Jurkat, Clone E6-1 (cell line): Measurements from ENCODE around the gene LPIN1.
A peak's percentile ranks its signal among the peaks of the same experiment; 100 is the strongest.
"Not testable (repeated sequence)": the region's sequence is repeated elsewhere in the genome, so short reads cannot be mapped to it uniquely, and the experiment has no call there.

ENCODE experiments used
- DNase-seq: peaks from one replicate; pipeline ENCODE4 v3.0.0-alpha.2; 2011; ENCODE audit warnings: low read depth, low spot score
- H3K4me3 ChIP-seq: 2 replicates; pipeline ENCODE4 v1.5.1; 2011; ENCODE audit warnings: mild to moderate bottlenecking, low read length, control low read depth, moderate library complexity

LPIN1 gene

DNA sequence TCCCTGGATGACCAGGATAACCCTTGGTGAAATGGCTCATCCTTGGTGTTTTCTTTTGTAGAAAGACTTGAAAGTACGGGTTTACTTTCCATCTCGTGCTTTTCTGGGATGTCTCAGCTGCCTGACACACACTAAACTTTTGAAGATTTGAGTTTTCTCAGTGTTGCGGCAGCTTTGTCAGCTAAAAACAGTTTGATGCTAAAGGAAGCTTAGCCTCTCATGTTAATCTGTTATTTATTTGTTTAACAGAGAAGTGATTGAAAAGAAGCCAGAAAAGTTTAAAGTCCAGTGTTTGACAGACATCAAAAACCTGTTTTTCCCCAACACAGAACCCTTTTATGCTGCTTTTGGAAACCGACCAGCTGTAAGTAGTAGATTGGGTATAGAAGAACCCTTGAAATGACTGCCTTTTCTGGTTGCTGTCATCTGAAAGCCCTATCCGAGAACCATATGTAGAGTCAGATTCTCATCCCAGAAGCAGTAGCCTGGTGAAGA, 72.8 kb downstream of the LPIN1 start:
- DNase-seq: no peak
- no peak overlapping the region for H3K4me3 ChIP-seq

DNA sequence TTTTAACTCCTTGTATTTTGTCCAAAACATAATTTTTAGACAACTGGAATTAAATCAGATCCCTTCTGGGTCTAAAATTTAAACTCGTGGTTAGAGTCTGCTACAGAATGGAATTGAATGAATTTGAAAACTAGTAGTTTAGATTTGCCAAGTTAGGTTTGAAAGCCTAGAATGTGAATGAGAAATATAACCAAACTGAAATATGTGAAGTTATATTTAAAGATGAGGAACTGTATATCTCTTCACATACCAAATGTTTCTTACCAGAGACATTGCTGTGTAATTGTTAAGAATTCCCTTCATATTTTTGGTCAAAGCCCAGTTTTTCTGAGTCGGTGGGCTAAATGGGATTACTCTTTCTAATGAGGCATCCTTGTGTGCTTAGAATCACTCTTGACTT, 74.2 kb downstream of the LPIN1 start:
- H3K4me3 ChIP-seq: no peak overlapping the region
- no peak for DNase-seq

DNA sequence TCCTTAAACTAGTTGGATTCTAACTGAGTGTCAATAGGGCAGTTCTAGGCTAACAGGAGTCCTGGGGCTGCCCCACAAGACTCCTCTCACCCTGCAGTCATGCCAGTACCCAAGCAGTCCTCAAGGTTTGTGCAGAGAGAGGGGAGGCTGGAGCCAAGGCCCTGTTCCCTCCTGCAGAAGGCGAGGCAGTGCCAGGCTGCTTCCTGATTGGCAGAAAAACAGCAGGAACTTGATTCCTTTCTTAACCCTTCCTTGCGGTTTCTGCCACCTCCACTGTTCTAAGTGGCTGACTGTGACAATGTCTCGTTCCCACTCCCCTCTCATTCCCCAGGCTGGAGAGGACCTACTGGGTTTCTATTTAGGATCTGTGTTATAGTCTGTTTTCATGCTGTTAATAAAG, 75.3 kb downstream of the LPIN1 start:
- DNase-seq: no peak
- H3K4me3 ChIP-seq: no peak overlapping the region

DNA sequence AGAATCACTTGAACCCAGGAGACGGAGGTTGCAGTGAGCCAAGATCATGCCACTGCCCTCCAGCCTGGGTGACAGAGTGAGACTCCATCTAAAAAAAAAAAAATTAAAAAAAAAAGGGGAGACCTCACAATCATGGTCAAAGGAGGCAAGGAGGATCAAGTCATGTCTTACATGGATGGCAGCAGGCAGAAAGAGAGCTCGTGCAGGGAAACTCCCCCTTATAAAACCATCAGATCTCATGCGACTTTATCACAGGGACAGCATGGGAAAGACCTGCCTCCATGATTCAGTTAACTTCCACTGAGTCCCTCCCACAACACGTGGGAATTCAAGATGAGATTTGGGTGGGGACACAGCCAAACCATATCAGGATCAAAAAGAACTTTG, 75.9 kb downstream of the LPIN1 start:
- H3K4me3 ChIP-seq, DNase-seq: not testable (repeated sequence)

DNA sequence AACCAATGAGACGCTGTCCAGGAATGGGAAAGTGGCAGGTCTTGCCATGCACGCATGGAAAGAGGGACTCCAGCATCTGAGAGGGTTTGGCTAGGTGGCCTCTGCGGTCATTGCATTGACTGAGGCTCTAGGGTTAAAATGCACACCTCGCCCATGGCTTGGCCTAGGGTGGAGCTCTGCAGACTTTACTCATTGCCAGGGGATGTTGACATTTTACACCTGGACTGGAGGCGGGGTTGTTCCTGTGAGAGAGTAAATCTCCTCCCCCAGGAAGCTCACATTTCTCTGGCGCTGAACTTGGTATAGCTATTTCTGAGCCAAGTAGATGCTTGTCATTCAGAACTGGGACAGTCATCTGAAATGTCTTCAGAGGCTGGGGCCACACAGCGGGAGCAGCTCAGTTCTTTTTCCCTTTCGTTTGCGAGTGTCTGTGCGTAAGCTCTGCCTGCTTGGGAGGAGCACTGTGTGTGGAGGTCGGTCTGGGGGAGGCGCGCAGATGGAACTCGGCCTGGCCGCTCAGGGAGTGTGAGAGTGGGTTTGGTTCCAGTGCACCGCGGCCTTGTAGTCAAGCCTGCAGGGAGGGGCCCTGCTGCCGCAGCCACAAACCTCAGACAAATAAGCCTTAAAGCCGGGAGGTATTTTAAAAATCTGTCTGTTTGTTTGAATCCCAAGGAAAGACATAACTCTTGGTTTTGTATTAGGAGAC, 76.5 kb downstream of the LPIN1 start:
- DNase-seq: no peak
- no peak overlapping the region for H3K4me3 ChIP-seq

DNA sequence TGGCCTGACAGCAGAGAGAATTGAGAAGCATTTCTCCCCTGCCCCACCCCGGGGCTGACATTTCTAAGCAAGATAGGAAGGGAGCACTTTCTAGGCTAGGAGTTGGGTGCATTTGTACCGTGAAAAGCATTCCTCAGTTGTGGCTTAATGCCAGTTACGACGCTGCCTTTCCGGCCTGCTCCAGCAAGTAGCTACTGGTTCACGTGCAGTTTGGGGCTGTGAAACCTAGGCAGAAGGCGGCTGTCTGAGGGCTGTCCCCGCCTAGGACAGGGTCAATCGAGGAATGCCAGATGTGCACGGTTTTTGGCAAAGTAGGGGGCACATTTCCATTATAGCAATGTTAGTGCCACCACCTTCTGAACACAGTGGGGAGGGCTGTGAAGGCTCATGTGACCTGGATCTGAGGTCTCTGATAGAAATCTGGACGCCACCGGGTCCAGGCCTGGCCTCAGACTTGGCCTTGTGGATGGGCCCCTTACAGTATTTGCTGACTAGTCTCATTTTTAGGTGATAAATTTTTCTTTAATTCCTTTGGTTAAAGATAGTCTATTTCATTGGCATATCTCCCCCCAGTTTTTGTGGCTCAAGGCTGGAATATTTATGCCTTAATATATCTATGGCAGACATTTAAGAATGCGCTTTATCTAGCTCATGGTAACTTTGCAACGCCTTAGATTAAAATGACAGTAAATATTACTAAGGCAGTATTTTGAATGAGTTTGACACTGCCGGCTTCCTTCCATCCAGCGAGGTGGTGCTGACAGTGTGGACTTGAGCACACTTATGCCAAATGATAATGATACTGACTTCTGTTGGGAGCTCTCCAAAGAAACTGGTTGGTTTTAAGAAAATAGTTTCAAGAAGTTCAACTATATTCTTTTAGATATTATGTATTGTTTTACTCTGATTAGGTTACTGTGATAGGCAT, 78.7 kb downstream of the LPIN1 start:
- no peak for DNase-seq
- no peak overlapping the region for H3K4me3 ChIP-seq

DNA sequence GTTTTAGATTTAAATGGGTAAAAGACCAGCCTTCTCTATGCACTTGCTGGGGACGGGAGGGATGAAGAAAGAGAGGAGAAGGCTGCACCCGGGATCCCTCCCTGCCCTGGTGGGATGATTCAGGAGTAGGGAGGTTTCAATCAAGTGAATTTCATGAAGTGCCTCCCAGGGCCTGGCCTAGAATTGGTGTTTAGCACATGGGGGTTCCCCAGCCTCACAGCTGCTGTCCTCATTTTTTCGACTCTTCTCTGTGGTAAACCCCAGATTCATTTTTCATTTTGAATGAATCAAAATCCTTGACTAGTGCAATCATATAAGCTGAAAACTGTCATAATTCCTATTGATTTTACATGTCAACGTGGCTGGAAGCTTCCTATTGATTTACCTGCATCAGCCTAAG, 81.1 kb downstream of the LPIN1 start:
- no peak overlapping the region for H3K4me3 ChIP-seq
- no peak for DNase-seq

DNA sequence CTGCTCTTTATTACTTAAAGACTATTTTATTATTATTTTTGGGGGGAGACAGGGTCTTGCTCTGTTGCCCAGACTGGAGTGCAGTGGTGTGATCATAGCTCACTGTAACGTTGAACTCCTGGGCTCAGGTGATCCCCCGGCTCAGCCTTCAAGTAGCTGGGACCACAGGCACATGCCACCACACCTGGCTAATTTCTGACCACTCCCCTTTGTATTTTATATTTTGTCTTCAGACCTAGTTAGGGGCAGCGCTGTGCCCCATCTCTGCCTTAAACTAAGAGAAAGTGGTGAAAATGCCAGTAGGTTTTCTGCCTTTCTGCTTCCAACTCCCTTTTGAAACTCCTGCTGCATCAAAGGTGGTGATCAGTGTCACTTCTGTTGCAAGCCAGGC, 82.5 kb downstream of the LPIN1 start:
- H3K4me3 ChIP-seq: no peak overlapping the region
- DNase-seq: no peak

DNA sequence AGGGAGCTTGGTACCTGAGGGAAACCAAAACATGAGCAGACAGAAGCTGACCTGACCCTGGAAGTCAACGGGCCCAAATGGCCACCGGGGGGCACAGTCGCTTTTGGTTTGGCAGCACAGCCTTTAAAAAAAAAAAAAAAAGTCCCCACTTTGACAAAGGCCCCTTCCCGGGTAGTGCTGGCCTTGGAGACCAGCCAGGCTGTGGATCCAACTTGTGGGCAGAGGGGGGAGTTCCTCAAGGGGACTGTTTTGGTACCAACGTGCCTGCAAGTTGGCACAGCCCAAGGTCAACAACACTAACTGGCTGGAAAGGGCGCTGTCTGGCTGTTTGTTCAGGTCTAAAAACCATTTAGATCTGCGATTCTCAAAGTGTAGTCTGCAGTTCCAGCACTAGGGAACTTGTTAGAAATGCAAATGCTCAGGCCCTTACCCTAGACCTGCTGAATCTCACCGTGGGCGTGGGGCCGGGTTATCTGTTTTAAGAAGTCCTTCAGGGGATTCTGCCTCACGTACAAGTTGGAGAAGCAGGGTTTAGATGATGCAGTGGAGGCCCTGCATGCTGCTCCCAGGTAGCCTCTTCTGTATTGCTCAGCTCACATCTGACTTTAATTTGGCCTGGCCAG, 83.0 kb downstream of the LPIN1 start:
- peak; percentile 53 for DNase-seq
- peak overlapping the region; percentile 34 for H3K4me3 ChIP-seq

DNA sequence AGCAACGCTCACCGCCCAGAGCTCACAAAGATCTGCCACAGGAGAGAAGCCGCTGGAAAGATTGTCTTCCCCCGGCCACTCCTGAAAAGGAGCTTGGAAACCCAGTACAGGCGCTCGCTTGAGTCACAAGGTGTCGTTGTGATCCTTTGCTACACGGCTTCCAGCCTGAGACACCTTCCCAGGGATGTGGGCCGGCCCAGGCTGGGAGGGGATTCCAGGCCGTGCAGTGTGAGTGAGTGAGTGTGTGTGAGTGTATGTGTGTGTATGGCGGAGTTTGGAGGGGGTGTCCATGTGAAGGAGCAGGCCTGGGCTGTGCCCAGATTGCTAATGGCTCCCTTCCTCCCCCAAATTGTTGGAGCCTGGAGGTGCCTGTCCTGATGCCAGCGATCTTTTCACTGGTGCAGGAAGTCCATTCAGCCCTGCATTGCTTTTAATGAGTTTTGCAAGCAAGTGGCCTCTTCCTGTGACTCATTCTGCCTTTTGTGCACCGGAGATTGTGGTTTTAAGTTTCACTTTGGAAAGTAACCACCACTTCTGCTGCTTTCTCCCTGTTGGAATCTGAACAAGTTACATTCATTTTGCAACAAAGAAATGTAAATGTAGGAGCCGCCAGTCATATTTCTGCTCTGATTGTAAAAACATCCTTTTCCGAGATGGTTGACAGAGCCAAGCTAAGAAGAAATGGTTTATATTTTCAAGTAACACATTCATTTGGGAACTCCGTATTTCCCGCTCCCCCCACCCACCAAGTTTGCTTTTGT, 83.7 kb downstream of the LPIN1 start:
- DNase-seq: peak; percentile 90
- H3K4me3 ChIP-seq: peak overlapping the region; percentile 34

DNA sequence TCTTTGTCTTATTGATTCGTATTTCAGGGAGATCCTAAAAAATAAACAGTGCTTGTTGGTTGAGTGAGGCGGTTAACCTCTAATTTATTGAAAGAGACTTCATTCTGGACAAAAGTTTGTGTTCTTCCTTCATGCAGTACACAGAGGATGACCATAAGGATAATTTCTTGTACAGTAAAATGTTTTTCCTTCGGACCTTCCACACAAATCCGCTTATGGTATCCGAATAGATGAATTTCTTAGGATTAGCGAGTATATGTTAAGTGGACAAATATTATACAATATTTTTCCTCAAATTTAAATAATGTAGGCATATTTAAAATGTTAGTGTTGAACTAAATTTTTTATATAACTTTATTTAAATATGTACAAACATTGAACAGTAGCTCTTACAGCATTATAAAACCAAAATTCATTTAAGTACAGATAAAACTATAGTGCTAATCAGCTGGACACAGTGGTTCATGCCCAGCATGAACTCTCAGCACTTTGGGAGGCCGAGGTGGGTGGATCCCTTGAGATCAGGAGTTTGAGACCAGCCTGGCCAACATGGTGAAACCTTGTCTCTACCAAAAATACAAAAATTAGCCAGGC, 84.4 kb downstream of the LPIN1 start:
- H3K4me3 ChIP-seq: 0 out of 2 replicates have a peak overlapping the region, but pooled peaks have one; percentile 15
- no peak for DNase-seq

DNA sequence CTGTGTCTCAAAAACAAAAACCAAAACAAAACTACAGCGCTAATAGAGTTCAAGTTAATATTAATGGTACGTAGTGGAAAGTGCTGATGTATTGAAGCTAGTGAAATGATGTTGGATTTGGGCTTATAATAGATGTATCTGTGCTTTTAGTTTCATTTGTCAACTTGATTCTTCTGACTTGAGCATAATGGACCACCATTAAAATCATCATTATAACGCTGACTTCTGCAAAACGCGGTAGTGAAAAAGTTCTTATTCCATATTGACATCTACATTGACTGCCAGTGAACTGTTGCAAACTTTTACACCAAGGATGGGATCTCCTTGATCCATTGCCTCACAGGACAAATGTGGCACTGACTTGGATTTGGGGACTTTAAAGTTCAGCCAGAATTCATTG, 85.0 kb downstream of the LPIN1 start:
- no peak overlapping the region for H3K4me3 ChIP-seq

DNA sequence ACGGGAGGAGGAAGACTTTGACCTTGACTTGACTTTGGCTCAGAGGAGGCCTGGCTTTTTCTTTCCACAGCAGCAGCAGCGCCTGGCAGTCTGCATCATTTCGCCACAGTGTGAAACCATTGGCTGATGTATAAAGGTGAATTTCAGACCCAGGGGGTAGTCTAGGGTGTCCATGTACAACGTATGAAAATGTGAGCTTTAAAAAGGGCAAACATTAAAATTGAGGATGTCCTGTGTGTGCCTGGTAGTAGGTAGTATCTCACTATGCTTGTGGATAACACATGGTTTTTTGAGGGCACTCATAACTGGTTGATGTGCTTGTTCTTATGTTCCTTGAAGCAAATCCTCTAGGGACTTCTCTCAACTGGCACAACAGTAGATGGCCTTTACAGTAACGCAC, 86.1 kb downstream of the LPIN1 start:
- no peak overlapping the region for H3K4me3 ChIP-seq
- no peak for DNase-seq

More for the DNA sequence above, 85.0 kb downstream of the LPIN1 start:
- DNase-seq: no peak

DNA sequence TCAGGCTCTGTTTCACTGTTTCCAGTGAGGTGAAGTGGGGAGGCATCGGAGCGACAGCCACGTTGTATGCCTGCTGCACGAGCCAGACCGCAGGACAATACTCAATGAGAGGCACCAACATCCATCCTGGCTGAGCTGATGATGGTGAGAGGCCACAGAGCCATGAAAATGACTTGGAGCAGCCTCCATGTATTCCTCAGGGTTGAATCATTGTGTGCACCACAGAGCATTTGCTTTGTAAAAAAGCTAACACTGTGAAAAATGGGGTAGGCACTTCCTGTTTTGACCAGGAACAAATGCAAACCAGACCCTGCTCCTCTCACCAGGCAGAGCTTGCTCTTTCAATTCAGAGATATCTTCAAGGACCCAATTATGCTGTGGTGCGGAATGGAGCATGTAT, 87.2 kb downstream of the LPIN1 start:
- no peak overlapping the region for H3K4me3 ChIP-seq
- DNase-seq: no peak

DNA sequence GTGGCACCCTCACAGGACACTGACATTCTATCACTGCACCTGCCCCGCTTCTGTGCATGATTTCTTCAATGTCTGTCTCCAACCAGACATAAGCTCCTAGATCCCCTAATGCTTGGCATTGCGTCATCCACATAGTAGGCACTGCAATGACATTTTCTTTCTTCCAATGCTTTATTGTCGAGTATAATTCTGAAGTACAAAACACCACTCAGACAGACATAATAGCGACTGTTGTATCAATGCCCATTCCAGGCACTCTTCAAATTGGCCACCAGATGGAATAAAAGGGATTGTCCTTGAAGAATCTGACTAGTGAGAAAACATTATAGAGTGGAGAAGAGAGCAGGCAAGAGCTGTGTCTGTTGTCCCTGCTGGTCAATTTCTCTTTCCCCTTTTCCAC, 89.0 kb downstream of the LPIN1 start:
- H3K4me3 ChIP-seq: no peak overlapping the region
- no peak for DNase-seq

DNA sequence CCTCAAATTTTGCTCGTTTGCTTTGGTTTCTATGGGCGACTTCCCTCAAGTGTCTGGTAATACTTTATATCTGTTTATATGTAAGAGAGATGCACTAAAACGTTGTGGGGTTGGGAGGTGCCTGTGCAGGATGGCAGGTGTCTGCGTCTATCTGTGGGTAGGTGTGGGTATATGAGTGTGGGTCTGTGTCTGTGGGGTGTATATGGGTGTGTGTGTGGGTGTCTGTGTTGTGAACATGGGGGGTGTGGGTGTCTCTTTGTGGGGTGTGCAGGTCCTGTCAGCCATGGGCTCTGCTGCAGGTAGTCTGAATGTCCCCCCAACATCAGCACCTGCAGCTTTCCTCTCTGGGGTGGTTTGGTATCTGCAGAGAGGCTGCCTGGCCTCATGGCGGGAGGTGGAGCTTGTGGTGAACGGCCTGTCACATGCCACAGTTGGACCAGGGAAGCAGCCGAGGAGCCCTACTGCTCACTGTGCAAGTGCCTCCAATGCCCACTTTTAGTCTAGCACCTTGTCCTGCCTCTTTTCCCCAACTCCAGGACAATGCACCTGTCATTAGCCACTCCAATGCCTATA, 90.3 kb downstream of the LPIN1 start:
- no peak for DNase-seq
- no peak overlapping the region for H3K4me3 ChIP-seq

DNA sequence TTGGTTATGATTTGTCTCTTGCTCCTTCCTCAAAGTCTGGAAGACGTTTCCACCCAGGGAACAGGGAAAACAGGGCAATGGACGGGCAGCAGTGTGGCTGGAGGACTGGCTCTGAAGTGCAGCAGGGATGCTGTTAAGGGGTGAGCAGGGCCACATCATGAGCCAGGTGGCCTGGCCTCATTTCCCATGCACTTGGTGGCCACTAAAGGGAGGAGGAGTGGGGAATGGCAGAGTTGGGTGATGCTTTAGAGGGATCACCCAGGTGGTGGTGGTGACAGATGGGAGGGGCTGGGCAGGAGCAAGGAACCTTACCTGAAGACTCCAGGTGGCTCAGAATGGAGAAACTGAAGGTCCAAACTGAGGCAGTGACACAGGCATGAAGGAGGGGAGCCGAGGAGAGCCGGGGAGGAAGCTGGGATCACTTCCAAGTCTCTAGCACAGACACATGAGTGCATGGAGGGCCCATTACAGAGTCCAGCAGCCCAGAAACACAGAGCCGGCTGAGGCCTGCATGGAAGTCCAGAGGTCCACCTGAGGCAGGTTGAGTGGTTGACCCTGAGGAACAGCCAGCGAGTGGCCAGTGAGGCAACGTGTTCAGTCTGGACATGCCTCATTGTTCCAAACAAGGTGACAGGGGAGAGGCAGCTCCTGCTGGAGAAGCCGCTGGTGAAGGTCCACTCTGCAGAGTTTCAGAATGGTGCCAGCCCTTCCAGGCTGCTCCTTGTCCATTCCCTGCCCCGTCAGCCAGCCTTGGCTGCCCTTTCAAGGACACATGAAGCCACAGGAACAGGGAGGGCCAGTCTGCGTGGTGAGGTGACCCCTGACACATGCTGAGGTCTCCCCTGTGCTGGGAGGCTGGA, 91.7 kb downstream of the LPIN1 start:
- DNase-seq: no peak
- H3K4me3 ChIP-seq: no peak overlapping the region

DNA sequence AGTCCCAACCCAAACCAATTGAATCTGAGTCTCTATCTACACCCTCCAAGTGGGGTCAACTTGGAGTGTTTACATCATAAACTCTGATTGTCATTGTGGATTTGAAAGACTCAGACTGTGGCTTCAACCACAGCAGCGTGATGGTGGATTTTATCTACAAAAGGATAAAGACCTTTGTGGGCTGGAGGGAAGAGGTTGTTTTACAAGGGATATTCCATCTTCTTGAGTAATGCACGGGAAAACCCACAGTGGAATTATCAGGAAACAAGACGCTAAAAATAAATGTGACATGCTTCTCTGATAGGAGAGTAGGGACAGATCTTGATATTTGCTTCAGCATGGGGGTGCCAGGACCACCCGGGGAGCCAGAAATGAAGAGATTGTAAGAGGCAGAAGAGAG, 93.5 kb downstream of the LPIN1 start:
- DNase-seq: no peak
- no peak overlapping the region for H3K4me3 ChIP-seq
